ENCODE measurements around the gene ZSWIM3. TPM values are rescaled to one million over a fixed set of nuclear protein-coding genes. Genes with fewer than 3 reads are reported as not detected.

The ZSWIM3 gene
- total RNA-seq (1 to 10 TPM; 1.4 to 7.5 (median 5.6) TPM), total RNA-seq (2.1 to 15.1 (median 8.3) reads per million in 29 experiments)
- 5.7 TPM for total RNA-seq (2013)

GRCh38 chr20:45857114-45857881, at the start of gene ZSWIM3, which contains the start of gene ACOT8:
TSS of gene ZSWIM3 (plus strand) at chr20:45857614. CDS start at chr20:45857826, 212 bp downstream.
TSS of gene ACOT8 (minus strand) at chr20:45857392. CDS start at chr20:45857315, 77 bp downstream.
- CTCF ChIA-PET = interaction anchor here in 1 of 2 donors (0.7 to 1.4 kb wide), 5 partner anchors 24 to 158 kb away, joined by 3 to 5 read pairs (median 5); partner anchors contain the start of gene ZSWIM1
- Mint-ChIP-seq H3K36me3 (peaks cover 16% of the 10 kb centered on the region), H3K9me3 (no peaks in the 10 kb centered on the region)

GRCh38 chr20:45810191-45810970, 47.0 kb upstream of the ZSWIM3 start:
- Mint-ChIP-seq H3K27me3 (no peaks in the 10 kb centered on the region), H3K36me3 (peaks cover 31% of the 10 kb centered on the region), H3K9me3 (no peaks in the 10 kb centered on the region), H3K4me3 (no peak overlapping the region), H3K27ac (no peak overlapping the region), H3K4me1 (peaks cover 15 to 19% (median 17%) of the 10 kb centered on the region in 3 donors)
- Histone ChIP-seq H3K27ac (ENCODE audit: low read length) (no peak overlapping the region), H3K9me3 (no peaks in the 10 kb centered on the region), H3K36me3 (ENCODE audit: control insufficient read depth in 2 of 2, extremely low read depth in 1 of 2, insufficient read depth in 1 of 2, low read length in 1 of 2) (peaks cover 5 to 38% of the 10 kb centered on the region in 2 donors), H3K4me1 (ENCODE audit: control insufficient read depth in 1 of 2, extremely low read depth in 1 of 2, insufficient read depth in 2 of 2, low read length in 2 of 2) (peaks cover 7 to 16% of the 10 kb centered on the region in 2 experiments), H3K4me3 (ENCODE audit: control insufficient read depth in 1 of 2, extremely low read depth in 1 of 2, low read length in 1 of 2) (no peak overlapping the region), H3K27me3 (replicated peaks in 1 of 2; ENCODE audit: control insufficient read depth in 2 of 2, extremely low read depth in 1 of 2, insufficient read depth in 2 of 2, low read length in 1 of 2) (no peaks in the 10 kb centered on the region)
- DNase-seq (no peak), ATAC-seq (replicated peaks in 1 of 4) (no peak)
- 90% methylated on average over 4 of the region's 8 CpGs for WGBS (ENCODE audit: insufficient coverage)
- ChIA-PET POLR2A (no interaction called here), CTCF (no interaction called here)

More at GRCh38 chr20:45857114-45857881, at the start of gene ZSWIM3, which contains the start of gene ACOT8:
- Histone ChIP-seq H3K36me3 (ENCODE audit: control insufficient read depth in 2 of 2, extremely low read depth in 1 of 2, insufficient read depth in 1 of 2, low read length in 1 of 2) (peaks cover 0 to 19% of the 10 kb centered on the region in 2 donors), H3K4me1 (ENCODE audit: control insufficient read depth in 1 of 2, extremely low read depth in 1 of 2, insufficient read depth in 2 of 2, low read length in 2 of 2) (peaks cover 14 to 37% of the 10 kb centered on the region in 2 experiments), H3K27me3 (replicated peaks in 1 of 2; ENCODE audit: control insufficient read depth in 2 of 2, extremely low read depth in 1 of 2, insufficient read depth in 2 of 2, low read length in 1 of 2) (no peaks in the 10 kb centered on the region), H3K27ac (ENCODE audit: low read length) (peak within 1 kb of the TSS; percentile 87), H3K4me3 (ENCODE audit: control insufficient read depth in 1 of 2, extremely low read depth in 1 of 2, low read length in 1 of 2) (peak within 1 kb of the TSS; percentile 81 to 95), H3K9me3 (no peaks in the 10 kb centered on the region)
- ATAC-seq (replicated peaks in 1 of 4) = peak; percentile 98
- WGBS (ENCODE audit: insufficient coverage) = under 1% methylated on average over 28 of the region's 36 CpGs
- Mint-ChIP-seq H3K4me1 (peaks cover 47 to 66% (median 59%) of the 10 kb centered on the region in 3 donors), H3K4me3 (peak within 1 kb of the TSS; percentile 92 to 95 (median 94)), H3K27me3 (no peaks in the 10 kb centered on the region), H3K27ac (peak within 1 kb of the TSS; percentile 95 to 97)
- peak; percentile 76 to 100 (median 95) for DNase-seq
- POLR2A ChIA-PET = no interaction called here

GRCh38 chr20:45812157-45813005, 45.0 kb upstream of the ZSWIM3 start, which contains the start of gene UBE2C:
TSS of gene UBE2C (plus strand) at chr20:45812644. CDS start at chr20:45812696, 52 bp downstream.
- Histone ChIP-seq H3K27ac (ENCODE audit: low read length) (no peak within 1 kb of the TSS), H3K27me3 (replicated peaks in 1 of 2; ENCODE audit: control insufficient read depth in 2 of 2, extremely low read depth in 1 of 2, insufficient read depth in 2 of 2, low read length in 1 of 2) (no peaks in the 10 kb centered on the region), H3K4me3 (ENCODE audit: control insufficient read depth in 1 of 2, extremely low read depth in 1 of 2, low read length in 1 of 2) (peak within 1 kb of the TSS; percentile 79 to 84), H3K36me3 (ENCODE audit: control insufficient read depth in 2 of 2, extremely low read depth in 1 of 2, insufficient read depth in 1 of 2, low read length in 1 of 2) (peaks cover 5 to 25% of the 10 kb centered on the region in 2 donors), H3K9me3 (no peaks in the 10 kb centered on the region), H3K4me1 (ENCODE audit: control insufficient read depth in 1 of 2, extremely low read depth in 1 of 2, insufficient read depth in 2 of 2, low read length in 2 of 2) (peaks cover 7 to 16% of the 10 kb centered on the region in 2 experiments)
- 2% methylated on average over 65 of the region's 65 CpGs for WGBS (ENCODE audit: insufficient coverage)
- peaks cover 24% of the 10 kb centered on the region for H3K36me3 Mint-ChIP-seq
- no peaks in the 10 kb centered on the region for H3K9me3 Mint-ChIP-seq
- peak; percentile 99 to 100 (median 100) for ATAC-seq (replicated peaks in 1 of 4)
- peak within 1 kb of the TSS; percentile 39 to 80 for H3K27ac Mint-ChIP-seq
- peak; percentile 75 to 97 (median 94) for DNase-seq
- H3K4me3 Mint-ChIP-seq = peak within 1 kb of the TSS; percentile 77 to 86 (median 82)
- no peaks in the 10 kb centered on the region for H3K27me3 Mint-ChIP-seq
- ChIA-PET POLR2A (interaction anchor here (0.5 to 0.6 kb wide), 2 partner anchors 123 to 146 kb away, joined by 3 to 8 read pairs; no protein-coding TSS in a partner anchor), CTCF (no interaction called here)
- peaks cover 15 to 19% (median 17%) of the 10 kb centered on the region in 3 donors for H3K4me1 Mint-ChIP-seq

- H3K4me3 ChIP-seq (ENCODE audit: control insufficient read depth in 1 of 2, extremely low read depth in 1 of 2, low read length in 1 of 2) = peak overlapping the region; percentile 79 to 84
- peaks cover 7 to 16% of the 10 kb centered on the region in 2 experiments for H3K4me1 ChIP-seq (ENCODE audit: control insufficient read depth in 1 of 2, extremely low read depth in 1 of 2, insufficient read depth in 2 of 2, low read length in 2 of 2)
- Mint-ChIP-seq H3K4me1 (peaks cover 15 to 19% (median 17%) of the 10 kb centered on the region in 3 donors), H3K27ac (no peak overlapping the region), H3K4me3 (peak overlapping the region; percentile 77 to 86 (median 82)), H3K36me3 (peaks cover 24% of the 10 kb centered on the region), H3K9me3 (no peaks in the 10 kb centered on the region), H3K27me3 (no peaks in the 10 kb centered on the region)
- DNase-seq = no peak
- no peak for ATAC-seq (replicated peaks in 1 of 4)
- H3K9me3 ChIP-seq = no peaks in the 10 kb centered on the region
- H3K27me3 ChIP-seq (replicated peaks in 1 of 2; ENCODE audit: control insufficient read depth in 2 of 2, extremely low read depth in 1 of 2, insufficient read depth in 2 of 2, low read length in 1 of 2) = no peaks in the 10 kb centered on the region
- no peak overlapping the region for H3K27ac ChIP-seq (ENCODE audit: low read length)
- ChIA-PET CTCF (no interaction called here), POLR2A (interaction anchor here in 1 of 2 donors (0.5 kb wide), 1 partner anchor 122 kb away, joined by 8 read pairs; no protein-coding TSS in a partner anchor)
- peaks cover 5 to 25% of the 10 kb centered on the region in 2 donors for H3K36me3 ChIP-seq (ENCODE audit: control insufficient read depth in 2 of 2, extremely low read depth in 1 of 2, insufficient read depth in 1 of 2, low read length in 1 of 2)
- 16% methylated on average over 11 of the region's 11 CpGs for WGBS (ENCODE audit: insufficient coverage)
Measured at GRCh38 chr20:45813006-45813340, 44.4 kb upstream of the ZSWIM3 start.

- Histone ChIP-seq H3K36me3 (ENCODE audit: control insufficient read depth in 2 of 2, extremely low read depth in 1 of 2, insufficient read depth in 1 of 2, low read length in 1 of 2) (peaks cover 5 to 25% of the 10 kb centered on the region in 2 donors), H3K27ac (ENCODE audit: low read length) (no peak overlapping the region), H3K9me3 (no peaks in the 10 kb centered on the region), H3K4me1 (ENCODE audit: control insufficient read depth in 1 of 2, extremely low read depth in 1 of 2, insufficient read depth in 2 of 2, low read length in 2 of 2) (peaks cover 7 to 16% of the 10 kb centered on the region in 2 experiments), H3K27me3 (replicated peaks in 1 of 2; ENCODE audit: control insufficient read depth in 2 of 2, extremely low read depth in 1 of 2, insufficient read depth in 2 of 2, low read length in 1 of 2) (no peaks in the 10 kb centered on the region), H3K4me3 (ENCODE audit: control insufficient read depth in 1 of 2, extremely low read depth in 1 of 2, low read length in 1 of 2) (no peak overlapping the region)
- peaks cover 15 to 19% (median 17%) of the 10 kb centered on the region in 3 donors for H3K4me1 Mint-ChIP-seq
- peaks cover 24% of the 10 kb centered on the region for H3K36me3 Mint-ChIP-seq
- ATAC-seq (replicated peaks in 1 of 4) = no peak
- peaks cover 0 to 2% of the 10 kb centered on the region in 2 donors for H3K27me3 Mint-ChIP-seq
- H3K4me3 Mint-ChIP-seq = peak overlapping the region; percentile 77 to 86 (median 82)
- no peak overlapping the region for H3K27ac Mint-ChIP-seq
- whole genome bisulfite sequencing (ENCODE audit: insufficient coverage) = no CpG with 5 or more reads among the region's 7 CpGs
- H3K9me3 Mint-ChIP-seq = no peaks in the 10 kb centered on the region
- ChIA-PET POLR2A (no interaction called here), CTCF (no interaction called here)
- DNase-seq = no peak
Measured at GRCh38 chr20:45813489-45813888, 43.9 kb upstream of the ZSWIM3 start.

Measured in T-cell (primary cell).